GM12801 (cell line): ENCODE results near the gene KRT2.

Experiments used
- CTCF ChIP-seq: IDR thresholded peaks from one replicate; pipeline ENCODE4 v1.5.1; 2011; ENCODE audit warnings: control low read depth; ENCODE audit not compliant: insufficient read length; ENCODE audit errors: extremely low read depth

The KRT2 gene

GRCh38 chr12:52647601-52648000, 4.4 kb downstream of the KRT2 start:
- no peak for TF ChIP-seq CTCF

- no peak for TF ChIP-seq CTCF
These were observed 5.4 kb downstream of the KRT2 start for GRCh38 chr12:52646613-52647012.

GRCh38 chr12:52645982-52646381, 6.0 kb downstream of the KRT2 start:
- no peak for TF ChIP-seq CTCF

- TF ChIP-seq CTCF = no peak
These were observed 6.8 kb downstream of the KRT2 start for GRCh38 chr12:52645120-52645761.

GRCh38 chr12:52644078-52644415, 8.0 kb downstream of the KRT2 start:
- no peak for TF ChIP-seq CTCF

- TF ChIP-seq CTCF = no peak
These were observed 8.6 kb downstream of the KRT2 start for GRCh38 chr12:52643233-52644077.

- no peak for TF ChIP-seq CTCF
These were observed 10.5 kb downstream of the KRT2 start for GRCh38 chr12:52641468-52641867.
